WTC11 (cell line): ENCODE results near the gene NQO2. TPM values are rescaled to one million over a fixed set of nuclear protein-coding genes. Genes with fewer than 3 reads are reported as not detected.

ENCODE experiments used
- ATAC-seq: fragments of 200-7000 bp; cut with Tn5 transposase; 2 replicates; pipeline ENCODE4 v1.10.0; 2021; ENCODE audit warnings: mild to moderate bottlenecking, moderate library complexity
- CTCF ChIA-PET: fragments of 300-600 bp; sonication (Branson Sonifier 250); formaldehyde crosslinking; loops from one replicate; lab custom pipeline; 2021; ENCODE audit warnings: antibody characterized with exemption; lab: Charles Lee
- POLR2A ChIA-PET: fragments of 350-600 bp; sonication (Branson Sonifier 250); formaldehyde crosslinking; loops from one replicate; lab custom pipeline; 2021; ENCODE audit warnings: antibody characterized with exemption; lab: Charles Lee
- DNase-seq: peaks from one replicate; pipeline ENCODE4 v3.0.0; 2021; ENCODE audit warnings: low spot score
- H3K27ac Mint-ChIP-seq: 2 replicates; pipeline ENCODE4 v1.8.0; 2021; ENCODE audit warnings: mixed read lengths
- H3K27me3 Mint-ChIP-seq: 2 replicates; pipeline ENCODE4 v1.8.0; 2021; ENCODE audit warnings: low read depth, mild to moderate bottlenecking, moderate library complexity, mixed read lengths
- H3K36me3 Mint-ChIP-seq: 2 replicates; pipeline ENCODE4 v1.8.0; 2021; ENCODE audit warnings: mixed read lengths
- H3K4me1 Mint-ChIP-seq: 2 replicates; pipeline ENCODE4 v1.8.0; 2022; ENCODE audit warnings: mixed read lengths
- H3K4me3 Mint-ChIP-seq: 2 replicates; pipeline ENCODE4 v1.8.0; 2021; ENCODE audit warnings: mild to moderate bottlenecking, moderate library complexity, mixed read lengths
- H3K9me3 Mint-ChIP-seq: 2 replicates; pipeline ENCODE4 v1.8.0; 2021; ENCODE audit warnings: mixed read lengths
- ARID4B ChIP-seq: sonication (generic); formaldehyde crosslinking; IDR thresholded peaks from 2 replicates; pipeline ENCODE4 v1.8.0; 2023; ENCODE audit warnings: missing genetic modification reagents, mild to moderate bottlenecking, borderline replicate concordance
- CBFB ChIP-seq: sonication (generic); formaldehyde crosslinking; IDR thresholded peaks from 2 replicates; pipeline ENCODE4 v1.8.1; 2022; ENCODE audit warnings: mild to moderate bottlenecking, low read depth, missing genetic modification reagents
- CDX4 ChIP-seq: fragments of 250-450 bp; sonication (Bioruptor Pico); IDR thresholded peaks from 2 replicates; pipeline ENCODE4 v1.9.0; 2021; ENCODE audit warnings: moderate library complexity, mild to moderate bottlenecking, inconsistent platforms, borderline replicate concordance
- CREM ChIP-seq: sonication (generic); formaldehyde crosslinking; IDR thresholded peaks from 2 replicates; pipeline ENCODE4 v1.8.1; 2022; ENCODE audit warnings: mild to moderate bottlenecking, missing genetic modification reagents, moderate library complexity
- ELF4 ChIP-seq: sonication (generic); formaldehyde crosslinking; IDR thresholded peaks from 2 replicates; pipeline ENCODE4 v1.8.1; 2022; ENCODE audit warnings: low read depth, mild to moderate bottlenecking, moderate library complexity, missing genetic modification reagents
- ESRRA ChIP-seq: sonication (generic); formaldehyde crosslinking; IDR thresholded peaks from 2 replicates; pipeline ENCODE4 v1.8.1; 2022; ENCODE audit warnings: mild to moderate bottlenecking, missing genetic modification reagents, borderline replicate concordance
- GTF2I ChIP-seq: fragments of 250-450 bp; sonication (Bioruptor Pico); conservative IDR thresholded peaks from 2 replicates; pipeline ENCODE4 v1.4.0; 2021; ENCODE audit warnings: mild to moderate bottlenecking
- HMGXB4 ChIP-seq: sonication (generic); formaldehyde crosslinking; IDR thresholded peaks from 2 replicates; pipeline ENCODE4 v1.8.1; 2023; ENCODE audit warnings: mild to moderate bottlenecking, moderate library complexity, missing genetic modification reagents
- MAX ChIP-seq: sonication (generic); formaldehyde crosslinking; IDR thresholded peaks from 2 replicates; pipeline ENCODE4 v1.8.0; 2022; ENCODE audit warnings: mild to moderate bottlenecking, missing genetic modification reagents
- NFE2L1 ChIP-seq: sonication (generic); formaldehyde crosslinking; IDR thresholded peaks from 2 replicates; pipeline ENCODE4 v1.8.1; 2023; ENCODE audit warnings: missing genetic modification reagents
- SOX15 ChIP-seq: fragments of 250-450 bp; sonication (Bioruptor Pico); IDR thresholded peaks from 2 replicates; pipeline ENCODE4 v1.9.0; 2021; ENCODE audit warnings: mild to moderate bottlenecking
- SP1 ChIP-seq: sonication (generic); formaldehyde crosslinking; conservative IDR thresholded peaks from 2 replicates; pipeline ENCODE4 v1.8.1; 2022; ENCODE audit warnings: missing genetic modification reagents
- TCF7 ChIP-seq: sonication (generic); formaldehyde crosslinking; IDR thresholded peaks from 2 replicates; pipeline ENCODE4 v1.8.0; 2022; ENCODE audit warnings: mild to moderate bottlenecking, low read depth, missing genetic modification reagents, moderate library complexity
- ZBTB21 ChIP-seq: sonication (generic); formaldehyde crosslinking; IDR thresholded peaks from 2 replicates; pipeline ENCODE4 v1.8.1; 2023; ENCODE audit warnings: mild to moderate bottlenecking, missing genetic modification reagents, borderline replicate concordance
- ZNF232 ChIP-seq: sonication (generic); formaldehyde crosslinking; IDR thresholded peaks from 2 replicates; pipeline ENCODE4 v1.8.0; 2022; ENCODE audit warnings: mild to moderate bottlenecking, missing genetic modification reagents
- ZNF263 ChIP-seq: sonication (generic); formaldehyde crosslinking; IDR thresholded peaks from 2 replicates; pipeline ENCODE4 v1.8.1; 2022; ENCODE audit warnings: low read depth, mild to moderate bottlenecking, moderate library complexity, missing genetic modification reagents
- ZNF281 ChIP-seq: sonication (generic); formaldehyde crosslinking; IDR thresholded peaks from 2 replicates; pipeline ENCODE4 v1.8.0; 2023; ENCODE audit warnings: mild to moderate bottlenecking, missing genetic modification reagents
- ZNF317 ChIP-seq: sonication (generic); formaldehyde crosslinking; IDR thresholded peaks from 2 replicates; pipeline ENCODE4 v1.8.1; 2023; ENCODE audit warnings: low read depth, mild to moderate bottlenecking, moderate library complexity, missing genetic modification reagents, borderline replicate concordance
- ZNF425 ChIP-seq: fragments of 250-450 bp; sonication (Bioruptor Pico); conservative IDR thresholded peaks from 2 replicates; pipeline ENCODE4 v1.9.0; 2021; ENCODE audit warnings: mild to moderate bottlenecking
- ZNF671 ChIP-seq: fragments of 250-450 bp; sonication (Bioruptor Pico); IDR thresholded peaks from 2 replicates; pipeline ENCODE4 v1.8.0; 2021; ENCODE audit warnings: mild to moderate bottlenecking
- total RNA-seq: library from RNA; stranded (reverse); gene quantifications from 3 replicates; pipeline ENCODE4 v1.2.3, GENCODE V29; 2021

NQO2 gene
- total RNA-seq, 1 experiment from 2014 or later: 119 TPM

- Mint-ChIP-seq H3K36me3 (peaks cover 2% of the 10 kb centered on the region; the same call in 1 of the 2 replicates), H3K27ac (no peak overlapping the region), H3K9me3 (peaks cover 19% of the 10 kb centered on the region), H3K27me3 (peaks cover 3% of the 10 kb centered on the region; the same call in 1 of the 2 replicates), H3K4me1 (peaks cover 12% of the 10 kb centered on the region), H3K4me3 (no peak overlapping the region)
- ChIA-PET CTCF (interaction anchor here (0.6 to 2.6 kb wide), 4 partner anchors 37 to 785 kb away, joined by 3 to 11 read pairs (median 7); no protein-coding TSS in a partner anchor), POLR2A (no interaction called here)
- TF ChIP-seq CBFB (CRISPR knock-in tag): no peak
- no peak for TF ChIP-seq ELF4
- TF ChIP-seq TCF7 (CRISPR knock-in tag): no peak
- no peak for TF ChIP-seq ZNF317 (CRISPR knock-in tag)
- no peak for TF ChIP-seq ZNF281 (CRISPR knock-in tag)
- no peak for TF ChIP-seq ZNF425 (CRISPR knock-in tag)
- no peak for TF ChIP-seq NFE2L1
- no peak for TF ChIP-seq ZNF671 (CRISPR knock-in tag)
- no peak for TF ChIP-seq ZBTB21 (CRISPR knock-in tag)
- no peak for TF ChIP-seq HMGXB4 (CRISPR knock-in tag)
- no peak for TF ChIP-seq CREM
- TF ChIP-seq ZNF263 (CRISPR knock-in tag): no peak
- no peak for TF ChIP-seq SOX15
- no peak for TF ChIP-seq SP1
- TF ChIP-seq ESRRA (CRISPR knock-in tag): no peak
- TF ChIP-seq GTF2I (CRISPR knock-in tag): no peak
- no peak for TF ChIP-seq ARID4B (CRISPR knock-in tag)
- no peak for TF ChIP-seq ZNF232
- TF ChIP-seq MAX (CRISPR knock-in tag): no peak
- no peak for TF ChIP-seq CDX4 (CRISPR knock-in tag)
- DNase-seq (no peak), ATAC-seq (no peak)
These were observed 38.1 kb downstream of the NQO2 start for GRCh38 chr6:3037638-3038365.
